Astrocyte (in vitro differentiated cells and primary cell): ENCODE data around the gene LY6G6D. TPM values are rescaled to one million over a fixed set of nuclear protein-coding genes. Genes with fewer than 3 reads are reported as not detected.

Experiments used
- DNase-seq: peaks from one replicate; pipeline ENCODE4 v3.0.0-alpha.2; 2010; ENCODE audit warnings: low read depth
- FAIRE-seq: peaks from 2 replicates; lab custom pipeline; 2011; peaks lifted over from hg19 to GRCh38; lab: Jason Lieb, UNC
- H2AFZ ChIP-seq: 2 replicates; pipeline ENCODE4 v1.6.0; 2012; ENCODE audit warnings: low read depth, low read length, inconsistent platforms
- H3K27ac ChIP-seq: 2 replicates; pipeline ENCODE4 v1.5.1; 2011; ENCODE audit warnings: low read depth, low read length, inconsistent platforms
- H3K27me3 ChIP-seq: 2 replicates; pipeline ENCODE4 v1.6.0; 2011; ENCODE audit warnings: low read length, inconsistent platforms; ENCODE audit not compliant: insufficient read depth
- H3K36me3 ChIP-seq: 2 replicates; pipeline ENCODE4 v1.5.1; 2011; ENCODE audit warnings: low read length, inconsistent platforms; ENCODE audit not compliant: insufficient read depth
- H3K4me1 ChIP-seq: 2 replicates; pipeline ENCODE4 v1.5.1; 2011; ENCODE audit warnings: low read length, inconsistent platforms; ENCODE audit not compliant: insufficient read depth
- H3K4me2 ChIP-seq: 2 replicates; pipeline ENCODE4 v1.6.0; 2012; ENCODE audit warnings: low read length, inconsistent platforms
- H3K4me3 ChIP-seq: 2 replicates; pipeline ENCODE4 v1.5.1; 2011; ENCODE audit warnings: low read depth, mild to moderate bottlenecking, low read length, inconsistent platforms; ENCODE audit not compliant: insufficient read depth
- H3K79me2 ChIP-seq: 2 replicates; pipeline ENCODE4 v1.6.0; 2012; ENCODE audit warnings: mild to moderate bottlenecking, low read length, inconsistent platforms; ENCODE audit not compliant: insufficient read depth
- H3K9ac ChIP-seq: 2 replicates; pipeline ENCODE4 v1.6.0; 2012; ENCODE audit warnings: mild to moderate bottlenecking, low read length, inconsistent platforms
- H3K9me3 ChIP-seq: 2 replicates; pipeline ENCODE4 v1.5.1; 2012; ENCODE audit warnings: low read depth, mild to moderate bottlenecking, low read length, inconsistent platforms; ENCODE audit not compliant: insufficient read depth
- H4K20me1 ChIP-seq: 2 replicates; pipeline ENCODE4 v1.6.0; 2012; ENCODE audit warnings: low read length, inconsistent platforms; ENCODE audit not compliant: insufficient read depth
- H3K27ac Mint-ChIP-seq: one replicate; pipeline ENCODE4 v1.8.0; 2021; ENCODE audit warnings: mild to moderate bottlenecking, mixed read lengths; ENCODE audit not compliant: unreplicated experiment
- H3K27me3 Mint-ChIP-seq: one replicate; pipeline ENCODE4 v1.8.0; 2021; ENCODE audit warnings: low read depth, mixed read lengths; ENCODE audit not compliant: unreplicated experiment
- H3K36me3 Mint-ChIP-seq: one replicate; pipeline ENCODE4 v1.8.0; 2021; ENCODE audit warnings: low read depth, mixed read lengths; ENCODE audit not compliant: unreplicated experiment
- H3K4me1 Mint-ChIP-seq: one replicate; pipeline ENCODE4 v1.8.0; 2021; ENCODE audit warnings: low read depth, mixed read lengths; ENCODE audit not compliant: unreplicated experiment
- H3K4me3 Mint-ChIP-seq: one replicate; pipeline ENCODE4 v1.8.0; 2021; ENCODE audit warnings: mild to moderate bottlenecking, moderate library complexity, mixed read lengths; ENCODE audit not compliant: unreplicated experiment
- H3K9me3 Mint-ChIP-seq: one replicate; pipeline ENCODE4 v1.8.0; 2021; ENCODE audit warnings: mild to moderate bottlenecking, mixed read lengths; ENCODE audit not compliant: unreplicated experiment
- CTCF ChIP-seq: IDR thresholded peaks from 2 replicates; pipeline ENCODE4 v1.5.1; 2011; ENCODE audit warnings: low read depth, mild to moderate bottlenecking, inconsistent platforms, low read length, moderate library complexity; ENCODE audit not compliant: insufficient read depth
- EZH2 ChIP-seq: IDR thresholded peaks from 2 replicates; pipeline ENCODE4 v1.6.1; 2012; ENCODE audit warnings: mild to moderate bottlenecking, low read length, inconsistent platforms; ENCODE audit not compliant: insufficient read depth
- total RNA-seq: library from RNA; stranded (reverse); gene quantifications from 2 replicates; pipeline ENCODE4 v1.2.1, GENCODE V29; 2021

Gene LY6G6D
- total RNA-seq, 1 donor from 2014 or later = not detected

- H3K4me1 Mint-ChIP-seq = peaks cover 17% of the 10 kb centered on the region
- Histone ChIP-seq H3K9ac (peak overlapping the region; percentile 89), H3K79me2 (peaks cover 38% of the 10 kb centered on the region), H3K4me2 (peak overlapping the region; percentile 92), H3K4me3 (no peak overlapping the region), H3K4me1 (peaks cover 18% of the 10 kb centered on the region), H3K27me3 (no peaks in the 10 kb centered on the region), H2AFZ (no peak overlapping the region), H3K36me3 (peaks cover 8% of the 10 kb centered on the region), H3K27ac (no peak overlapping the region), H3K9me3 (no peaks in the 10 kb centered on the region), H4K20me1 (peaks cover 37% of the 10 kb centered on the region)
- peak overlapping the region; percentile 41 for H3K27ac Mint-ChIP-seq
- FAIRE-seq = no peak
- TF ChIP-seq CTCF = no peak
- no peak for TF ChIP-seq EZH2
- H3K9me3 Mint-ChIP-seq = no peaks in the 10 kb centered on the region
- peaks cover 4% of the 10 kb centered on the region for H3K36me3 Mint-ChIP-seq
- no peaks in the 10 kb centered on the region for H3K27me3 Mint-ChIP-seq
- no peak for DNase-seq
- H3K4me3 Mint-ChIP-seq = peak overlapping the region; percentile 99
Observed at GRCh38 chr6:31700740-31701401, 14.3 kb upstream of the LY6G6D start.

GRCh38 chr6:31701666-31702404 is 13.3 kb upstream of the LY6G6D start:
- Histone ChIP-seq H3K36me3 (peaks cover 5% of the 10 kb centered on the region), H3K4me2 (peak overlapping the region; percentile 92), H3K9ac (peak overlapping the region; percentile 89), H3K9me3 (no peaks in the 10 kb centered on the region), H3K4me3 (peak overlapping the region; percentile 89), H2AFZ (peak overlapping the region; percentile 82), H3K79me2 (peaks cover 38% of the 10 kb centered on the region), H3K27me3 (no peaks in the 10 kb centered on the region), H3K27ac (peak overlapping the region; percentile 93), H3K4me1 (peaks cover 18% of the 10 kb centered on the region), H4K20me1 (peaks cover 34% of the 10 kb centered on the region)
- Mint-ChIP-seq H3K27me3 (peaks cover 1% of the 10 kb centered on the region), H3K36me3 (peaks cover 4% of the 10 kb centered on the region), H3K4me1 (peaks cover 17% of the 10 kb centered on the region), H3K27ac (peak overlapping the region; percentile 92), H3K9me3 (no peaks in the 10 kb centered on the region), H3K4me3 (peak overlapping the region; percentile 99)
- FAIRE-seq = no peak
- no peak for DNase-seq
- TF ChIP-seq CTCF = no peak
- TF ChIP-seq EZH2 = no peak
